ENCODE measurements around the gene POLG.

Gene POLG

GRCh38 chr15:89358755-89359439 lies 24.3 kb upstream of the POLG start:
- DNase-seq (ENCODE audit: low read depth, low spot score): no peak
- ChIA-PET CTCF (interaction anchor here (0.6 to 16.4 kb wide), 61 partner anchors 7 to 907 kb away, joined by 3 to 446 read pairs (median 6); partner anchors contain the start of gene POLG), POLR2A (interaction anchor here (0.6 to 0.9 kb wide), 2 partner anchors 71 to 114 kb away, joined by 3 read pairs; no protein-coding TSS in a partner anchor)
- peak overlapping the region; percentile 64 for H3K4me3 ChIP-seq (ENCODE audit: low read depth, low read length)
- peak; percentile 96 for TF ChIP-seq CTCF (IDR thresholded peaks at IDR 0.05; ENCODE audit: insufficient read depth, low read length, missing control alignments)

GRCh38 chr15:89358435-89358754 lies 23.8 kb upstream of the POLG start:
- no peak for TF ChIP-seq CTCF (IDR thresholded peaks at IDR 0.05; ENCODE audit: insufficient read depth, low read length, missing control alignments)
- no peak for DNase-seq (ENCODE audit: low read depth, low spot score)
- POLR2A ChIA-PET: interaction anchor here (0.6 to 0.9 kb wide), 2 partner anchors 72 to 114 kb away, joined by 3 read pairs; no protein-coding TSS in a partner anchor
- CTCF ChIA-PET: interaction anchor here (0.7 to 16.4 kb wide), 57 partner anchors 8 to 530 kb away, joined by 3 to 446 read pairs (median 6); partner anchors contain the start of gene POLG
- no peak overlapping the region for H3K4me3 ChIP-seq (ENCODE audit: low read depth, low read length)

GRCh38 chr15:89356634-89357298 lies 22.1 kb upstream of the POLG start:
- no peak for DNase-seq (ENCODE audit: low read depth, low spot score)
- peak; percentile 49 for TF ChIP-seq CTCF (IDR thresholded peaks at IDR 0.05; ENCODE audit: insufficient read depth, low read length, missing control alignments)
- H3K4me3 ChIP-seq (ENCODE audit: low read depth, low read length): no peak overlapping the region
- CTCF ChIA-PET: interaction anchor here (1.0 to 16.4 kb wide), 25 partner anchors 9 to 233 kb away, joined by 3 to 446 read pairs (median 20); partner anchors contain the start of gene POLG
- POLR2A ChIA-PET: interaction anchor here (1.3 kb wide), 1 partner anchor 22 kb away, joined by 4 read pairs; the partner anchor contains the start of gene POLG

GRCh38 chr15:89353991-89354390 lies 19.4 kb upstream of the POLG start:
- CTCF ChIA-PET: interaction anchor here (1.2 to 16.4 kb wide), 5 partner anchors 11 to 118 kb away, joined by 4 to 446 read pairs (median 156); partner anchors contain the start of gene POLG
- no peak for DNase-seq (ENCODE audit: low read depth, low spot score)
- POLR2A ChIA-PET: no interaction called here
- no peak for TF ChIP-seq CTCF (IDR thresholded peaks at IDR 0.05; ENCODE audit: insufficient read depth, low read length, missing control alignments)
- H3K4me3 ChIP-seq (ENCODE audit: low read depth, low read length): no peak overlapping the region

GRCh38 chr15:89352476-89352875 lies 17.9 kb upstream of the POLG start:
- TF ChIP-seq CTCF (IDR thresholded peaks at IDR 0.05; ENCODE audit: insufficient read depth, low read length, missing control alignments): no peak
- H3K4me3 ChIP-seq (ENCODE audit: low read depth, low read length): no peak overlapping the region
- ChIA-PET POLR2A (no interaction called here), CTCF (interaction anchor here (1.6 to 16.4 kb wide), 3 partner anchors 74 to 120 kb away, joined by 5 to 446 read pairs (median 8); no protein-coding TSS in a partner anchor)
- DNase-seq (ENCODE audit: low read depth, low spot score): no peak

GRCh38 chr15:89349206-89349558 lies 14.6 kb upstream of the POLG start:
- no peak for TF ChIP-seq CTCF (IDR thresholded peaks at IDR 0.05; ENCODE audit: insufficient read depth, low read length, missing control alignments)
- no peak for DNase-seq (ENCODE audit: low read depth, low spot score)
- ChIA-PET POLR2A (no interaction called here), CTCF (interaction anchor here (0.6 to 16.8 kb wide), 2 partner anchors 9 to 79 kb away, joined by 3 to 278 read pairs; no protein-coding TSS in a partner anchor)
- no peak overlapping the region for H3K4me3 ChIP-seq (ENCODE audit: low read depth, low read length)

Data from AG04449 (cell line).